NCI-H1694 treated with DMSO at 0.1 percent for 48 hours (cell line): ENCODE data around the gene ZNF628.
"Not testable (repeated sequence)": the region's sequence is repeated elsewhere in the genome, so short reads cannot be mapped to it uniquely, and the experiment has no call there.

Experiments used
- DNase-seq: peaks from one replicate; lab custom pipeline; 2025; lab: John Stamatoyannopoulos, UW

Gene ZNF628

GRCh38 chr19:55476100-55476775, at the start of gene ZNF628:
TSS of gene ZNF628 (plus strand) at chr19:55476617. CDS start at chr19:55479911, 3,294 bp downstream.
- peak; percentile 95 for DNase-seq

GRCh38 chr19:55431183-55431582, 45.2 kb upstream of the ZNF628 start:
- no peak for DNase-seq

- no peak for DNase-seq
Measured at GRCh38 chr19:55432241-55432959, 44.0 kb upstream of the ZNF628 start.

- DNase-seq: no peak
Measured at GRCh38 chr19:55433292-55433691, 43.1 kb upstream of the ZNF628 start.

GRCh38 chr19:55434356-55434919, 42.0 kb upstream of the ZNF628 start:
- DNase-seq: no peak

GRCh38 chr19:55435020-55435419, 41.4 kb upstream of the ZNF628 start:
- no peak for DNase-seq

GRCh38 chr19:55436847-55437246, 39.6 kb upstream of the ZNF628 start:
- no peak for DNase-seq

GRCh38 chr19:55437410-55437809, 39.0 kb upstream of the ZNF628 start:
- DNase-seq: no peak

GRCh38 chr19:55439052-55439451, 37.4 kb upstream of the ZNF628 start:
- DNase-seq: no peak

GRCh38 chr19:55440411-55441105, 35.9 kb upstream of the ZNF628 start:
- no peak for DNase-seq

GRCh38 chr19:55441319-55441691, 35.1 kb upstream of the ZNF628 start:
- DNase-seq: no peak

- DNase-seq: no peak
Measured at GRCh38 chr19:55441692-55442321, 34.6 kb upstream of the ZNF628 start.

- DNase-seq: no peak
Measured at GRCh38 chr19:55442372-55442961, 34.0 kb upstream of the ZNF628 start.

GRCh38 chr19:55443045-55443823, 33.2 kb upstream of the ZNF628 start, which contains the start of gene SHISA7:
TSS of gene SHISA7 (minus strand) at chr19:55443300. CDS start at chr19:55442863, 437 bp downstream.
- DNase-seq: peak; percentile 19

GRCh38 chr19:55443824-55444480, 32.5 kb upstream of the ZNF628 start:
- DNase-seq: no peak

- DNase-seq: no peak
Measured at GRCh38 chr19:55444646-55445045, 31.8 kb upstream of the ZNF628 start.

- DNase-seq: no peak
Measured at GRCh38 chr19:55446060-55446459, 30.4 kb upstream of the ZNF628 start.

- peak; percentile 31 for DNase-seq
Measured at GRCh38 chr19:55447421-55448174, 28.8 kb upstream of the ZNF628 start.

GRCh38 chr19:55448175-55448490, 28.3 kb upstream of the ZNF628 start:
- DNase-seq: not testable (repeated sequence)

GRCh38 chr19:55449469-55449868, 26.9 kb upstream of the ZNF628 start:
- no peak for DNase-seq
